Endothelial cell of umbilical vein (primary cell): ENCODE data around the gene RPL41. TPM values are rescaled to one million over a fixed set of nuclear protein-coding genes. Genes with fewer than 3 reads are reported as not detected.
A peak's percentile ranks its signal among the peaks of the same experiment; 100 is the strongest.

Source experiments
- BruUV-seq: library from RNA; stranded (reverse); fragments of 400-500 nt; replicated peaks from 2 replicates; lab custom pipeline; 2021; lab: Mats Ljungman, UMichigan
- CTCF ChIA-PET: fragments of 300-600, 350-600 bp; sonication (Branson Sonifier 250); formaldehyde crosslinking; loops from one replicate; lab custom pipeline; 2021; ENCODE audit warnings: antibody characterized with exemption, inconsistent platforms; lab: Charles Lee
- POLR2A ChIA-PET: fragments of 300-600, 350-600 bp; sonication (Branson Sonifier 250); formaldehyde crosslinking; loops from one replicate; lab custom pipeline; 2021; ENCODE audit warnings: antibody characterized with exemption, inconsistent platforms; lab: Charles Lee
- DNase-seq: peaks from one replicate; pipeline ENCODE4 v3.0.0-alpha.2; 2011; ENCODE audit warnings: low read depth, low spot score
- FAIRE-seq: peaks from 2 replicates; lab custom pipeline; 2011; peaks lifted over from hg19 to GRCh38; lab: Jason Lieb, UNC
- H2AFZ ChIP-seq: 2 replicates; pipeline ENCODE4 v1.6.0; 2012; ENCODE audit warnings: low read depth, low read length, control low read depth, inconsistent platforms
- H3K27ac ChIP-seq: 2 replicates; pipeline ENCODE4 v1.5.1; 2011; ENCODE audit warnings: low read depth, mild to moderate bottlenecking, control low read depth, low read length, moderate library complexity; ENCODE audit not compliant: insufficient read depth
- H3K27me3 ChIP-seq, 2 experiments: 2 replicates each; pipeline versions ENCODE4 v1.6.0 to v1.6.1; 2011; ENCODE audit warnings: low read length in 2 of 2, mixed read lengths in 1 of 2; ENCODE audit not compliant: control insufficient read depth in 2 of 2, insufficient read depth in 2 of 2
- H3K36me3 ChIP-seq, 2 experiments: 2 replicates in 1 of 2; 3 replicates in 1 of 2; pipeline ENCODE4 v1.5.1; 2011; ENCODE audit warnings: low read length in 2 of 2, mild to moderate bottlenecking in 1 of 2, moderate library complexity in 1 of 2; ENCODE audit not compliant: control insufficient read depth in 2 of 2, insufficient read depth in 2 of 2; ENCODE audit errors: extremely low read depth in 1 of 2
- H3K4me1 ChIP-seq: 3 replicates; pipeline ENCODE4 v1.5.1; 2011; ENCODE audit warnings: mild to moderate bottlenecking, low read length; ENCODE audit not compliant: control insufficient read depth, insufficient read depth; ENCODE audit errors: extremely low read depth
- H3K4me2 ChIP-seq: 2 replicates; pipeline ENCODE4 v1.6.1; 2011; ENCODE audit warnings: low read length, control low read depth, mixed read lengths; ENCODE audit not compliant: insufficient read depth
- H3K4me3 ChIP-seq, 3 experiments: fragments of 200-600 bp in 1 of 3; sonication (generic), shearing (Covaris generic) in 1 of 3; replicated peaks in 1 of 3; 2 replicates each; pipeline ENCODE4 v1.5.1; 2011 to 2016; ENCODE audit warnings: control low read depth in 3 of 3, low read length in 3 of 3, mild to moderate bottlenecking in 2 of 3, inconsistent platforms in 1 of 3, low read depth in 1 of 3, moderate library complexity in 1 of 3; ENCODE audit not compliant: insufficient read depth in 1 of 3
- H3K79me2 ChIP-seq: 2 replicates; pipeline ENCODE4 v1.6.0; 2012; ENCODE audit warnings: low read length, inconsistent platforms; ENCODE audit not compliant: control insufficient read depth, insufficient read depth
- H3K9ac ChIP-seq: replicated peaks from 2 replicates; pipeline ENCODE3; 2011; ENCODE audit warnings: low read length, control low read depth; ENCODE audit not compliant: insufficient read depth; ENCODE audit errors: extremely low read depth
- H3K9me1 ChIP-seq: replicated peaks from 3 replicates; pipeline ENCODE4 v1.6.0; 2011; ENCODE audit warnings: mild to moderate bottlenecking, low read length; ENCODE audit not compliant: control insufficient read depth, insufficient read depth; ENCODE audit errors: extremely low read depth
- H3K9me3 ChIP-seq: replicated peaks from 2 replicates; pipeline ENCODE4 v1.5.1; 2012; ENCODE audit warnings: low read length, inconsistent platforms; ENCODE audit not compliant: control insufficient read depth, insufficient read depth
- H4K20me1 ChIP-seq: replicated peaks from 2 replicates; pipeline ENCODE3; 2011; ENCODE audit warnings: mild to moderate bottlenecking, low read length; ENCODE audit not compliant: control insufficient read depth, insufficient read depth; ENCODE audit errors: extremely low read depth
- CTCF ChIP-seq, 2 donors: IDR thresholded peaks; 1 replicate in 1 of 2; 2 replicates in 1 of 2; pipeline ENCODE4 v1.5.1; 2011; ENCODE audit warnings: low read length in 2 of 2, mild to moderate bottlenecking in 2 of 2, moderate library complexity in 2 of 2, control low read depth in 1 of 2, inconsistent platforms in 1 of 2, low read depth in 1 of 2; ENCODE audit not compliant: insufficient read depth in 1 of 2; ENCODE audit errors: extremely low read depth in 1 of 2
- EZH2 ChIP-seq: IDR thresholded peaks from 2 replicates; pipeline ENCODE4 v1.6.1; 2012; ENCODE audit warnings: borderline replicate concordance, low read depth, mild to moderate bottlenecking, moderate library complexity, low read length, inconsistent platforms; ENCODE audit not compliant: severe bottlenecking
- FOS ChIP-seq: IDR thresholded peaks from 2 replicates; pipeline ENCODE4 v1.6.1; 2011; ENCODE audit warnings: mild to moderate bottlenecking, low read length, moderate library complexity, borderline replicate concordance; ENCODE audit not compliant: insufficient read depth
- GATA2 ChIP-seq: IDR thresholded peaks from 2 replicates; pipeline ENCODE4 v1.7.0; 2011; ENCODE audit warnings: low read depth, mild to moderate bottlenecking, moderate library complexity, mixed read lengths, low read length; ENCODE audit not compliant: insufficient read length, insufficient read depth
- JUN ChIP-seq: IDR thresholded peaks from 2 replicates; pipeline ENCODE4 v1.6.1; 2011; ENCODE audit warnings: borderline replicate concordance, low read depth; ENCODE audit not compliant: insufficient read length, insufficient read depth
- MAX ChIP-seq: IDR thresholded peaks from 2 replicates; pipeline ENCODE4 v1.6.1; 2011; ENCODE audit not compliant: insufficient read depth, insufficient read length
- MYC ChIP-seq: IDR thresholded peaks from one replicate; pipeline ENCODE4 v1.6.1; 2011; ENCODE audit warnings: mild to moderate bottlenecking, low read depth, low read length
- POLR2A ChIP-seq: IDR thresholded peaks from 2 replicates; pipeline ENCODE4 v1.6.1; 2012; ENCODE audit warnings: low read depth, mild to moderate bottlenecking, control low read depth, low read length
- POLR2AphosphoS5 ChIP-seq: IDR thresholded peaks from 2 replicates; pipeline ENCODE4 v1.6.1; 2012; ENCODE audit warnings: low read depth, mild to moderate bottlenecking, control low read depth, low read length, moderate library complexity; ENCODE audit not compliant: insufficient read depth
- dilution Hi-C: fragments of 300-500 bp; cut with MboI; formaldehyde crosslinking; loops from one replicate; pipeline ENCODE4 v1.15.0; 2019; ENCODE audit warnings: low sequenced_read_pairs; ENCODE audit not compliant: extremely low pct_ligation_motif_present
- intact Hi-C: fragments of 100-400 bp; cut with micrococcal nuclease; formaldehyde crosslinking; loops from one replicate; pipeline ENCODE4 v1.10.0; 2022
- polyA plus RNA-seq, 4 experiments: library from polyadenylated mRNA; depleted of rRNA in 3 of 4; stranded (reverse) in 3 of 4; unstranded in 1 of 4; fragments of >200 nt; gene quantifications; 2 replicates each; pipeline versions ENCODE4 v1.2.1 to v1.2.3, GENCODE V29; 2011 to 2012; ENCODE audit warnings: missing spikeins in 1 of 4
- total RNA-seq: library from RNA; stranded (reverse); gene quantifications from 2 replicates; pipeline ENCODE4 v1.2.3, GENCODE V29; 2021

RPL41 gene
- total and polyA plus RNA-seq, 2 donors (not counting 3 experiments of a cell fraction or from before 2014, with no cell fraction given): 3,212 to 9,990 TPM

- TSS peak; percentile 92 for BruUV-seq
- dilution Hi-C loops (no loop called here), intact Hi-C loops (no loop called here)
- Histone ChIP-seq H3K4me3 (peak overlapping the region in 2 of 3 experiments; percentile 20 to 48), H3K4me2 (peak overlapping the region; percentile 82), H3K4me1 (peaks cover 28% of the 10 kb centered on the region), H3K9me1 (no peaks in the 10 kb centered on the region), H3K36me3 (peaks cover 4 to 20% of the 10 kb centered on the region in 2 experiments), H3K27me3 (no peaks in the 10 kb centered on the region), H2AFZ (no peak overlapping the region), H4K20me1 (no peaks in the 10 kb centered on the region), H3K27ac (peak overlapping the region; percentile 46), H3K9me3 (no peaks in the 10 kb centered on the region), H3K9ac (peak overlapping the region; percentile 37), H3K79me2 (peaks cover 19% of the 10 kb centered on the region)
- FAIRE-seq (no peak), DNase-seq (no peak)
- CTCF ChIA-PET: interaction anchor here (0.6 to 3.1 kb wide), 17 partner anchors 9 to 389 kb away, joined by 3 to 40 read pairs (median 5); partner anchors contain the start of genes MYL6, MYL6B, RNF41 and SMARCC2
- no peak for TF ChIP-seq JUN
- TF ChIP-seq POLR2A: no peak
- no peak for TF ChIP-seq EZH2
- no peak for TF ChIP-seq FOS
- no peak for TF ChIP-seq MYC
- no peak for TF ChIP-seq CTCF (IDR thresholded peaks at IDR 0.05; ENCODE audit: extremely low read depth in 1 of 2, insufficient read depth in 1 of 2, low read depth in 1 of 2, low read length in 2 of 2)
- TF ChIP-seq GATA2: no peak
- TF ChIP-seq MAX: no peak
- no peak for TF ChIP-seq POLR2AphosphoS5
- POLR2A ChIA-PET: interaction anchor here (0.5 to 2.6 kb wide), 11 partner anchors 9 to 94 kb away, joined by 3 to 38 read pairs (median 5); partner anchors contain the start of genes MYL6, PA2G4, RNF41 and SMARCC2
These were observed 11.1 kb downstream of the RPL41 start for GRCh38 chr12:56127485-56127887.
